ENCODE measurements around the gene LUM. TPM values are rescaled to one million over a fixed set of nuclear protein-coding genes. Genes with fewer than 3 reads are reported as not detected.
"Not testable (repeated sequence)": the region's sequence is repeated elsewhere in the genome, so short reads cannot be mapped to it uniquely, and the experiment has no call there.

The LUM gene
- total RNA-seq, 4 donors from 2014 or later: 1.3 to 12.7 (median 5.9) TPM

GRCh38 chr12:91091916-91092715, 19.2 kb downstream of the LUM start:
- H3K4me1 ChIP-seq: no peaks in the 10 kb centered on the region
- DNase-seq (no peak), ATAC-seq (no peak)
- no peaks in the 10 kb centered on the region for H3K27me3 ChIP-seq
- no peaks in the 10 kb centered on the region for H3K9me3 ChIP-seq
- H3K27ac ChIP-seq: no peak overlapping the region
- in situ Hi-C loops (cut with MboI; ENCODE audit: low sequenced_read_pairs in 4 of 4): no loop called here
- no peak overlapping the region for H3K4me3 ChIP-seq
- intact Hi-C loops (cut with DNase I; ENCODE audit: low total_unique reads): no loop called here
- no peak for TF ChIP-seq CTCF (IDR thresholded peaks at IDR 0.05 in 4 of 5, conservative IDR thresholded peaks at IDR 0.05 in 1 of 5)
- no peak for TF ChIP-seq POLR2A (IDR thresholded peaks at IDR 0.05)
- no peaks in the 10 kb centered on the region for H3K36me3 ChIP-seq

- H3K27me3 ChIP-seq; H3K36me3 ChIP-seq; DNase-seq; in situ Hi-C loops (cut with MboI; ENCODE audit: low sequenced_read_pairs in 4 of 4); H3K27ac ChIP-seq; H3K9me3 ChIP-seq; H3K4me3 ChIP-seq; intact Hi-C loops (cut with DNase I; ENCODE audit: low total_unique reads); H3K4me1 ChIP-seq; ATAC-seq: not testable (repeated sequence)
Observed at GRCh38 chr12:91089953-91090352, 21.3 kb downstream of the LUM start.

- in situ Hi-C loops (cut with MboI; ENCODE audit: low sequenced_read_pairs in 4 of 4) (no loop called here), intact Hi-C loops (cut with DNase I; ENCODE audit: low total_unique reads) (no loop called here)
- Histone ChIP-seq H3K27ac (no peak overlapping the region), H3K4me3 (no peak overlapping the region), H3K36me3 (no peaks in the 10 kb centered on the region), H3K4me1 (no peaks in the 10 kb centered on the region), H3K9me3 (no peaks in the 10 kb centered on the region), H3K27me3 (no peaks in the 10 kb centered on the region)
- ATAC-seq (no peak), DNase-seq (no peak)
- TF ChIP-seq CTCF (IDR thresholded peaks at IDR 0.05 in 4 of 5, conservative IDR thresholded peaks at IDR 0.05 in 1 of 5) (no peak), POLR2A (IDR thresholded peaks at IDR 0.05) (no peak)
Observed at GRCh38 chr12:91080041-91080440, 31.3 kb downstream of the LUM start.

GRCh38 chr12:91078501-91078900, 32.8 kb downstream of the LUM start:
- in situ Hi-C loops (cut with MboI; ENCODE audit: low sequenced_read_pairs in 4 of 4): no loop called here
- no peak overlapping the region for H3K4me3 ChIP-seq

More at GRCh38 chr12:91078501-91078900, 32.8 kb downstream of the LUM start:
- no peaks in the 10 kb centered on the region for H3K36me3 ChIP-seq
- H3K4me1 ChIP-seq: no peaks in the 10 kb centered on the region
- TF ChIP-seq POLR2A (IDR thresholded peaks at IDR 0.05): no peak
- TF ChIP-seq CTCF (IDR thresholded peaks at IDR 0.05 in 4 of 5, conservative IDR thresholded peaks at IDR 0.05 in 1 of 5): no peak
- no peaks in the 10 kb centered on the region for H3K9me3 ChIP-seq
- H3K27me3 ChIP-seq: no peaks in the 10 kb centered on the region
- no peak overlapping the region for H3K27ac ChIP-seq
- intact Hi-C loops (cut with DNase I; ENCODE audit: low total_unique reads): no loop called here
- ATAC-seq (no peak), DNase-seq (no peak)

Data from gastrocnemius medialis (tissue), 4 donors.